Sigmoid colon (tissue), 7 donors: ENCODE measurements around the gene ATXN2L. TPM values are rescaled to one million over a fixed set of nuclear protein-coding genes. Genes with fewer than 3 reads are reported as not detected.
A peak's percentile ranks its signal among the peaks of the same experiment; 100 is the strongest.
"Not testable (repeated sequence)": the region's sequence is repeated elsewhere in the genome, so short reads cannot be mapped to it uniquely, and the experiment has no call there.

Experiments
- DNase-seq: peaks from one replicate; pipeline ENCODE4 v3.0.0-alpha.2; 2019
- H3K27ac ChIP-seq, 4 donors: fragments of 200-600 bp; sonication (generic); one replicate each; pipeline ENCODE4 v1.5.1; 2016 to 2019; ENCODE audit warnings: mild to moderate bottlenecking in 1 of 4
- H3K27me3 ChIP-seq, 3 donors: fragments of 200-600 bp; sonication (generic); one replicate each; pipeline ENCODE4 v1.5.1; 2019; ENCODE audit warnings: mild to moderate bottlenecking in 1 of 3
- H3K36me3 ChIP-seq, 4 donors: fragments of 200-600 bp; sonication (generic); one replicate each; pipeline ENCODE4 v1.5.1; 2016 to 2019
- H3K4me1 ChIP-seq, 4 donors: fragments of 200-600 bp; sonication (generic); one replicate each; pipeline ENCODE4 v1.5.1; 2017 to 2019
- H3K4me3 ChIP-seq, 4 donors: fragments of 200-600 bp; sonication (generic); one replicate each; pipeline ENCODE4 v1.5.1; 2017 to 2019; ENCODE audit warnings: mild to moderate bottlenecking in 2 of 4, moderate library complexity in 1 of 4
- H3K9me3 ChIP-seq, 4 donors: fragments of 200-600 bp in 3 of 4; sonication (generic) in 3 of 4; one replicate each; pipeline versions ENCODE4 v1.5.1 to v1.6.1; 2013 to 2019
- EP300 ChIP-seq, 4 donors: sonication (generic); formaldehyde crosslinking; IDR thresholded peaks; one replicate each; pipeline ENCODE4 v1.6.1; 2017; ENCODE audit warnings: antibody characterized with exemption in 4 of 4
- POLR2A ChIP-seq, 2 donors: fragments of 450-650 bp; IDR thresholded peaks; one replicate each; pipeline ENCODE4 v1.6.1; 2016; ENCODE audit warnings: antibody characterized with exemption in 2 of 2, mild to moderate bottlenecking in 2 of 2, moderate library complexity in 2 of 2
- POLR2AphosphoS5 ChIP-seq, 4 donors: sonication (generic); formaldehyde crosslinking; IDR thresholded peaks; one replicate each; pipeline ENCODE4 v1.6.1; 2017; ENCODE audit warnings: antibody characterized with exemption in 4 of 4
- WGBS, 2 donors: extraction: QIAGEN DNeasy Blood & Tissue Kit; methylation state at CpG; one replicate each; pipeline ENCODE4 v1.1.7; 2013; 5-methylcytosine and 5-hydroxymethylcytosine counted together
- intact Hi-C: fragments of 100-400 bp; cut with DNase I; formaldehyde crosslinking; loops from one replicate; pipeline ENCODE4 v1.15.1; 2023
- polyA plus RNA-seq, 3 donors: library from polyadenylated mRNA; stranded (reverse); fragments of 200-250 nt; gene quantifications; one replicate each; pipeline ENCODE4 v1.2.3, GENCODE V29; 2013
- total RNA-seq, 4 donors: library from RNA; depleted of rRNA; stranded (reverse); fragments of >200 nt; gene quantifications; one replicate each; pipeline ENCODE4 v1.1.0, GENCODE V29; 2016
- TF ChIP-seq, protein P1 (sequence below), 4 experiments: fragments of 450-650 bp in 3 of 4; fragments of 200-600 bp in 1 of 4; IDR thresholded peaks; one replicate each; pipeline ENCODE4 v1.5.1; 2016 to 2019; ENCODE audit warnings: antibody characterized with exemption in 4 of 4, mild to moderate bottlenecking in 3 of 4, moderate library complexity in 2 of 4
- donor health status: healthy with polysubstance abuse.
- donor health status: Bipolar disorder and iron deficiency.
- donor health status: healthy.

Gene ATXN2L, protein sequence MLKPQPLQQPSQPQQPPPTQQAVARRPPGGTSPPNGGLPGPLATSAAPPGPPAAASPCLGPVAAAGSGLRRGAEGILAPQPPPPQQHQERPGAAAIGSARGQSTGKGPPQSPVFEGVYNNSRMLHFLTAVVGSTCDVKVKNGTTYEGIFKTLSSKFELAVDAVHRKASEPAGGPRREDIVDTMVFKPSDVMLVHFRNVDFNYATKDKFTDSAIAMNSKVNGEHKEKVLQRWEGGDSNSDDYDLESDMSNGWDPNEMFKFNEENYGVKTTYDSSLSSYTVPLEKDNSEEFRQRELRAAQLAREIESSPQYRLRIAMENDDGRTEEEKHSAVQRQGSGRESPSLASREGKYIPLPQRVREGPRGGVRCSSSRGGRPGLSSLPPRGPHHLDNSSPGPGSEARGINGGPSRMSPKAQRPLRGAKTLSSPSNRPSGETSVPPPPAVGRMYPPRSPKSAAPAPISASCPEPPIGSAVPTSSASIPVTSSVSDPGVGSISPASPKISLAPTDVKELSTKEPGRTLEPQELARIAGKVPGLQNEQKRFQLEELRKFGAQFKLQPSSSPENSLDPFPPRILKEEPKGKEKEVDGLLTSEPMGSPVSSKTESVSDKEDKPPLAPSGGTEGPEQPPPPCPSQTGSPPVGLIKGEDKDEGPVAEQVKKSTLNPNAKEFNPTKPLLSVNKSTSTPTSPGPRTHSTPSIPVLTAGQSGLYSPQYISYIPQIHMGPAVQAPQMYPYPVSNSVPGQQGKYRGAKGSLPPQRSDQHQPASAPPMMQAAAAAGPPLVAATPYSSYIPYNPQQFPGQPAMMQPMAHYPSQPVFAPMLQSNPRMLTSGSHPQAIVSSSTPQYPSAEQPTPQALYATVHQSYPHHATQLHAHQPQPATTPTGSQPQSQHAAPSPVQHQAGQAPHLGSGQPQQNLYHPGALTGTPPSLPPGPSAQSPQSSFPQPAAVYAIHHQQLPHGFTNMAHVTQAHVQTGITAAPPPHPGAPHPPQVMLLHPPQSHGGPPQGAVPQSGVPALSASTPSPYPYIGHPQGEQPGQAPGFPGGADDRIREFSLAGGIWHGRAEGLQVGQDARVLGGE
- 10 to 100 TPM; 40.2 to 75.1 (median 52.2) TPM for total RNA-seq
- polyA plus RNA-seq, result 10 to 100 TPM; 25.9 to 89.9 (median 30.0) TPM

GRCh38 chr16:28822520-28823290, at the start of gene ATXN2L:
Gene ATXN2L (plus strand): TSS chr16:28822999. CDS start chr16:28823260, 261 bp downstream.
- peak within 1 kb of the TSS; percentile 97 to 100 (median 100) for H3K27ac ChIP-seq
- no peaks in the 10 kb centered on the region for H3K9me3 ChIP-seq
- WGBS, 2 donors, result 0 to 1% methylated on average over 89 to 91 of the region's 91 CpGs
- peak within 1 kb of the TSS; percentile 92 to 100 (median 98) for H3K4me3 ChIP-seq
- peaks cover 3 to 25% (median 19%) of the 10 kb centered on the region in 4 donors for H3K36me3 ChIP-seq
- intact Hi-C loops, result loop anchor here (1.0 kb wide), 1 partner anchor 103 kb away; the partner anchor contains the start of gene RABEP2
- no peaks in the 10 kb centered on the region for H3K27me3 ChIP-seq
- peak; percentile 96 for DNase-seq
- peak; percentile 54 to 80 for TF ChIP-seq POLR2A (IDR thresholded peaks at IDR 0.05)
- TF ChIP-seq POLR2AphosphoS5 (IDR thresholded peaks at IDR 0.05), result peak; percentile 88 to 95 (median 94)
- peak in 2 of 4 donors; percentile 19 to 24 for TF ChIP-seq EP300 (IDR thresholded peaks at IDR 0.05)
- TF ChIP-seq, protein P1, sequence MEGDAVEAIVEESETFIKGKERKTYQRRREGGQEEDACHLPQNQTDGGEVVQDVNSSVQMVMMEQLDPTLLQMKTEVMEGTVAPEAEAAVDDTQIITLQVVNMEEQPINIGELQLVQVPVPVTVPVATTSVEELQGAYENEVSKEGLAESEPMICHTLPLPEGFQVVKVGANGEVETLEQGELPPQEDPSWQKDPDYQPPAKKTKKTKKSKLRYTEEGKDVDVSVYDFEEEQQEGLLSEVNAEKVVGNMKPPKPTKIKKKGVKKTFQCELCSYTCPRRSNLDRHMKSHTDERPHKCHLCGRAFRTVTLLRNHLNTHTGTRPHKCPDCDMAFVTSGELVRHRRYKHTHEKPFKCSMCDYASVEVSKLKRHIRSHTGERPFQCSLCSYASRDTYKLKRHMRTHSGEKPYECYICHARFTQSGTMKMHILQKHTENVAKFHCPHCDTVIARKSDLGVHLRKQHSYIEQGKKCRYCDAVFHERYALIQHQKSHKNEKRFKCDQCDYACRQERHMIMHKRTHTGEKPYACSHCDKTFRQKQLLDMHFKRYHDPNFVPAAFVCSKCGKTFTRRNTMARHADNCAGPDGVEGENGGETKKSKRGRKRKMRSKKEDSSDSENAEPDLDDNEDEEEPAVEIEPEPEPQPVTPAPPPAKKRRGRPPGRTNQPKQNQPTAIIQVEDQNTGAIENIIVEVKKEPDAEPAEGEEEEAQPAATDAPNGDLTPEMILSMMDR (IDR thresholded peaks at IDR 0.05), result peak in 1 of 4 experiments; percentile 45
- peaks cover 0 to 25% (median 24%) of the 10 kb centered on the region in 4 donors for H3K4me1 ChIP-seq

GRCh38 chr16:28781697-28782096, 41.1 kb upstream of the ATXN2L start:
- H3K27ac ChIP-seq, intact Hi-C loops, DNase-seq, H3K4me3 ChIP-seq, H3K4me1 ChIP-seq, H3K27me3 ChIP-seq, H3K36me3 ChIP-seq, H3K9me3 ChIP-seq: not testable (repeated sequence)
- WGBS, 2 donors, result no CpG with 5 or more reads among the region's 6 CpGs

DNA sequence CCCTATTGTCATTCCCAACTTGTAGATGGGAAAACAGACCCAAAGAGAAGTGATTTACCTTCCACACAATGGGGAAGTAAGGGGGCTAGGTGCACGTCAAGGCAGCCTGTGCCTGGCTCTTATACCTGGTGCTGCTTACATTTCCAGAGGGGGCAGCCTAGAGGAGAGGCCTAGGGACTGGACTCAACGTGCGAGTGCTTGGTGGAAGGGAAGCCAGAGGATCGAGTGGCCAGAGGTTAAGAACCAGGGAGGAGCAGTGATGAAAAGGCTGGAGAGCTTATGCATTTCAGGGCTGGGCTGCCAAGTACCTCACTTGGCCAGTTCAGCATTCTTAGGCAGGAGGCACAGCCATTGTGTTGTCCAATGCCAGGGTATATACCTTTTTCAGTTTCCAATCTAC, 40.4 kb upstream of the ATXN2L start:
- H3K4me3 ChIP-seq, H3K36me3 ChIP-seq, DNase-seq, H3K27me3 ChIP-seq, H3K27ac ChIP-seq, intact Hi-C loops, H3K9me3 ChIP-seq, H3K4me1 ChIP-seq: not testable (repeated sequence)
- no CpG with 5 or more reads among the region's 4 CpGs for WGBS, 2 donors

GRCh38 chr16:28802235-28803019, 20.4 kb upstream of the ATXN2L start:
- H3K27ac ChIP-seq, H3K27me3 ChIP-seq, H3K36me3 ChIP-seq, intact Hi-C loops, H3K4me1 ChIP-seq, H3K9me3 ChIP-seq, H3K4me3 ChIP-seq: not testable (repeated sequence)
- TF ChIP-seq, protein P1 (IDR thresholded peaks at IDR 0.05), result peak in 1 of 4 experiments; percentile 38
- 35 to 45% methylated on average over 7 to 8 of the region's 13 CpGs for WGBS, 2 donors
- peak; percentile 77 for DNase-seq

DNA sequence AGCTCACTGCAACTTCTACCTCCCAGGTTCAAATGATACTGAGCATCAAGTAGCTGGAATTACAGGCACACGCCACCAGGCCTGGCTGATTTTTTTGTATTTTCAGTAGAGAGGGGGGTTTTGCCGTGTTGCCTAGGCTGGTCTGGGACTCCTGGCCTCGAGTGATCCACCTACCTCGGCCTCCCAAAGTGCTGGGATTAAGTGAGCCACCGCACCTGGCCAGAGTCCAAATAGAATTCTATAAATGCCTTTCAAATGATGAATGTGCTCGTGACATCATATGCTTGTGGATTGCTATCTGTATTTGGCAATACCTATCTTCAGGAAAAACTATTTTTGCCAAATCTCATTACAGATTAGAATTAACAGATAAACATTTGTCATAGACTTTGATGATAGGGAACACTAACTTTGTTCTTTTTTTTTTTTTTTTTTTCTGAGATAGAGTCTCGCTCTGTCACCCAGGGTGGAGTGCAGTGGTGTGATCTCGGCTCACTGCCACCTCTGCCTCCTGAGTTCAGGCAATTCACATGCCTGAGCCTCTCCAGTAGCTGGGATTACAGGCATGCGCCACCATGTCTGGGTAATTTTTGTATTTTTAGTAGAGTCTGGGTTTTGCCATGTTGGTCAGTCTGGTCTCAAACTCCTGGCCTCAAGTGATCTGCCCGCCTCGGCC, 15.2 kb upstream of the ATXN2L start:
- H3K36me3 ChIP-seq, H3K4me3 ChIP-seq, H3K4me1 ChIP-seq, H3K9me3 ChIP-seq, H3K27ac ChIP-seq, H3K27me3 ChIP-seq, DNase-seq, intact Hi-C loops: not testable (repeated sequence)
- WGBS, 2 donors, result no CpG with 5 or more reads among the region's 11 CpGs
